Measurements from ENCODE around the gene SLIT1.

GRCh38 chr10:97140902-97141745, 44.6 kb downstream of the SLIT1 start:
- no peak for TF ChIP-seq CTCF (conservative IDR thresholded peaks at IDR 0.05)
- TF ChIP-seq ZFX (IDR thresholded peaks at IDR 0.05), result no peak

Data from C4-2B (cell line).